Mesenchymal stem cell (in vitro differentiated cells and primary cell): ENCODE results near the gene MICAL3.

ENCODE experiments used
- DNase-seq: peaks from one replicate; pipeline ENCODE4 v3.0.0-alpha.2; 2013
- H2AFZ ChIP-seq: one replicate; pipeline ENCODE4 v1.6.1; 2013; ENCODE audit warnings: low read depth, mild to moderate bottlenecking, control low read depth, inconsistent platforms, low read length, moderate library complexity
- H2AK5ac ChIP-seq: 2 replicates; pipeline ENCODE4 v1.6.1; 2013; ENCODE audit warnings: low read length, moderate library complexity, mild to moderate bottlenecking, inconsistent platforms; ENCODE audit not compliant: severe bottlenecking
- H2BK120ac ChIP-seq: one replicate; pipeline ENCODE4 v1.6.1; 2013; ENCODE audit warnings: low read depth, mild to moderate bottlenecking, inconsistent platforms, low read length, moderate library complexity
- H2BK12ac ChIP-seq, 2 experiments: one replicate each; pipeline ENCODE4 v1.6.1; 2013; ENCODE audit warnings: inconsistent platforms in 2 of 2, low read length in 2 of 2, mild to moderate bottlenecking in 2 of 2, moderate library complexity in 2 of 2, control low read depth in 1 of 2
- H2BK15ac ChIP-seq: one replicate; pipeline ENCODE4 v1.6.1; 2013; ENCODE audit warnings: mild to moderate bottlenecking, low read depth, inconsistent platforms; ENCODE audit not compliant: poor library complexity, severe bottlenecking
- H2BK5ac ChIP-seq: 2 replicates; pipeline ENCODE4 v1.6.1; 2013; ENCODE audit warnings: low read depth, mild to moderate bottlenecking, low read length, control low read depth, inconsistent platforms; ENCODE audit not compliant: poor library complexity, severe bottlenecking
- H3K14ac ChIP-seq, 2 experiments: one replicate each; pipeline ENCODE4 v1.6.1; 2013; ENCODE audit warnings: inconsistent platforms in 2 of 2, low read length in 2 of 2, control low read depth in 1 of 2, mild to moderate bottlenecking in 1 of 2, moderate library complexity in 1 of 2
- H3K18ac ChIP-seq, 2 experiments: one replicate each; pipeline ENCODE4 v1.6.1; 2013; ENCODE audit warnings: inconsistent platforms in 2 of 2, low read length in 2 of 2, control low read depth in 1 of 2, low read depth in 1 of 2, mild to moderate bottlenecking in 1 of 2
- H3K23ac ChIP-seq, 2 experiments: one replicate each; pipeline ENCODE4 v1.6.1; 2013; ENCODE audit warnings: inconsistent platforms in 2 of 2, low read length in 2 of 2, mild to moderate bottlenecking in 2 of 2, moderate library complexity in 2 of 2, control low read depth in 1 of 2
- H3K27ac ChIP-seq: 2 replicates; pipeline ENCODE4 v1.5.1; 2013; ENCODE audit warnings: mild to moderate bottlenecking, moderate library complexity, low read length, control low read depth, inconsistent platforms; ENCODE audit not compliant: poor library complexity, severe bottlenecking
- H3K27me3 ChIP-seq, 2 experiments: 2 replicates each; pipeline versions ENCODE4 v1.6.1 to v1.7.0; 2013; ENCODE audit warnings: low read length in 2 of 2, mild to moderate bottlenecking in 2 of 2, moderate library complexity in 2 of 2, control low read depth in 1 of 2, inconsistent platforms in 1 of 2; ENCODE audit not compliant: control insufficient read depth in 1 of 2, insufficient read depth in 1 of 2
- H3K36me3 ChIP-seq, 2 experiments: 2 replicates each; pipeline versions ENCODE4 v1.6.1 to v1.7.0; 2013; ENCODE audit warnings: low read length in 2 of 2, control low read depth in 1 of 2, inconsistent platforms in 1 of 2, low read depth in 1 of 2, mild to moderate bottlenecking in 1 of 2; ENCODE audit not compliant: insufficient read depth in 2 of 2, control insufficient read depth in 1 of 2
- H3K4ac ChIP-seq, 2 experiments: one replicate each; pipeline ENCODE4 v1.6.1; 2013; ENCODE audit warnings: inconsistent platforms in 2 of 2, low read length in 2 of 2, mild to moderate bottlenecking in 2 of 2, moderate library complexity in 2 of 2, control low read depth in 1 of 2, low read depth in 1 of 2
- H3K4me1 ChIP-seq: 2 replicates; pipeline ENCODE4 v1.6.1; 2013; ENCODE audit warnings: low read depth, low read length, control low read depth; ENCODE audit not compliant: control insufficient read depth, insufficient read depth
- H3K4me2 ChIP-seq: 2 replicates; pipeline ENCODE4 v1.6.1; 2013; ENCODE audit warnings: low read length, mild to moderate bottlenecking, inconsistent platforms; ENCODE audit not compliant: poor library complexity, severe bottlenecking
- H3K4me3 ChIP-seq, 2 experiments: 2 replicates each; pipeline versions ENCODE4 v1.5.1 to v1.7.0; 2013; ENCODE audit warnings: low read length in 2 of 2, mild to moderate bottlenecking in 2 of 2, control low read depth in 1 of 2, low read depth in 1 of 2; ENCODE audit not compliant: insufficient read depth in 1 of 2
- H3K79me1 ChIP-seq: replicated peaks from 2 replicates; pipeline ENCODE4 v1.6.1; 2013; ENCODE audit warnings: mild to moderate bottlenecking, control low read depth, low read length, inconsistent platforms; ENCODE audit not compliant: poor library complexity, severe bottlenecking
- H3K9ac ChIP-seq: 2 replicates; pipeline ENCODE4 v1.7.0; 2013; ENCODE audit warnings: mild to moderate bottlenecking, low read length, moderate library complexity
- H3K9me3 ChIP-seq: 2 replicates; pipeline ENCODE4 v1.7.0; 2013; ENCODE audit warnings: mild to moderate bottlenecking, low read length; ENCODE audit not compliant: control insufficient read depth
- H4K8ac ChIP-seq: one replicate; pipeline ENCODE4 v1.6.1; 2013; ENCODE audit warnings: inconsistent platforms, mild to moderate bottlenecking, low read length, moderate library complexity
- H4K91ac ChIP-seq: one replicate; pipeline ENCODE4 v1.6.1; 2013; ENCODE audit warnings: mild to moderate bottlenecking, low read length, inconsistent platforms
- WGBS: methylation state at CpG from one replicate; pipeline ENCODE4 v1.1.7; 2013; ENCODE audit warnings: mixed read lengths; 5-methylcytosine and 5-hydroxymethylcytosine counted together

MICAL3 gene

GRCh38 chr22:17891481-17892167 lies 132.7 kb downstream of the MICAL3 start:
- H2BK5ac ChIP-seq: no peak overlapping the region
- H3K27me3 ChIP-seq: no peaks in the 10 kb centered on the region
- H3K18ac ChIP-seq: no peak overlapping the region
- no peak overlapping the region for H2AFZ ChIP-seq
- H4K91ac ChIP-seq: no peak overlapping the region
- H3K36me3 ChIP-seq: peaks cover 42 to 75% of the 10 kb centered on the region in 2 experiments
- H3K9me3 ChIP-seq: no peaks in the 10 kb centered on the region
- no peak for DNase-seq
- H3K23ac ChIP-seq: no peak overlapping the region
- H3K4ac ChIP-seq: no peak overlapping the region
- H3K4me3 ChIP-seq: no peak overlapping the region
- H2BK15ac ChIP-seq: no peak overlapping the region
- H2BK120ac ChIP-seq: no peak overlapping the region
- peak overlapping the region; percentile 19 for H4K8ac ChIP-seq
- H3K4me1 ChIP-seq: peaks cover 7% of the 10 kb centered on the region
- H3K14ac ChIP-seq: no peak overlapping the region
- WGBS: 84% methylated on average over 8 of the region's 12 CpGs
- H2AK5ac ChIP-seq: no peak overlapping the region
- H3K9ac ChIP-seq: no peak overlapping the region
- no peak overlapping the region for H3K27ac ChIP-seq
- H2BK12ac ChIP-seq: no peak overlapping the region
- peaks cover 29% of the 10 kb centered on the region for H3K79me1 ChIP-seq
- no peak overlapping the region for H3K4me2 ChIP-seq

- Histone ChIP-seq H2BK5ac (no peak overlapping the region), H2AK5ac (no peak overlapping the region), H3K23ac (no peak overlapping the region), H3K4me2 (no peak overlapping the region), H3K14ac (no peak overlapping the region), H3K18ac (no peak overlapping the region), H3K27me3 (no peaks in the 10 kb centered on the region), H3K27ac (peak overlapping the region; percentile 6), H2BK120ac (no peak overlapping the region), H3K4ac (no peak overlapping the region), H3K4me1 (peaks cover 7% of the 10 kb centered on the region), H3K36me3 (peaks cover 45 to 72% of the 10 kb centered on the region in 2 experiments), H3K79me1 (peaks cover 28% of the 10 kb centered on the region), H3K4me3 (no peak overlapping the region), H4K8ac (no peak overlapping the region), H4K91ac (no peak overlapping the region), H2BK12ac (no peak overlapping the region), H2BK15ac (no peak overlapping the region), H3K9ac (no peak overlapping the region), H2AFZ (no peak overlapping the region), H3K9me3 (no peaks in the 10 kb centered on the region)
- WGBS: 93% methylated on average over 2 of the region's 3 CpGs
- DNase-seq: no peak
Measured at GRCh38 chr22:17890892-17891291, 133.5 kb downstream of the MICAL3 start.

DNA sequence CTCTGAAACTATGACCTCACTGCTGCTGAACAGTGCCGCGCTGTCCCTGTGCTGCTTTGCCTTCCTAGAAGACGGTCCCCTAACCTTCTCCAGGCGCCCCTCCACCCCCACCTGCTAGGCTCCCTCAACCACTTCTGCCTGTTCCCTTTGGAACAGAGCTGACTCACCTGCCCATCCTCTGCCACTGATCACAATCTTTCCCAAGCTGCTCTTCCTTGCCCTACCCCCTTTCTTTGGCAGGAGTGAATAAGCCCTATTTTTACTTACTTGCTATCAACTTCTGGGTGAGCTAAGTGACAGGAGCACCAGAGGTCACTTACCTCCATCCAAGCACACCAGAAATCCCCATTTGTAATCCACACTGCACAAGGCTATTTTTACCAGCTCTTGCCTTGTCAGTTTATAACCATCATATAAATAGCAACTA lies 134.1 kb downstream of the MICAL3 start:
- no peaks in the 10 kb centered on the region for H3K9me3 ChIP-seq
- H3K4ac ChIP-seq: no peak overlapping the region
- H2BK12ac ChIP-seq: no peak overlapping the region
- no peak overlapping the region for H3K9ac ChIP-seq
- no peaks in the 10 kb centered on the region for H3K27me3 ChIP-seq
- H3K27ac ChIP-seq: no peak overlapping the region
- H3K18ac ChIP-seq: no peak overlapping the region
- H3K23ac ChIP-seq: no peak overlapping the region
- no peak overlapping the region for H2BK15ac ChIP-seq
- peaks cover 7% of the 10 kb centered on the region for H3K4me1 ChIP-seq
- no peak overlapping the region for H2BK120ac ChIP-seq
- H4K91ac ChIP-seq: no peak overlapping the region
- H2BK5ac ChIP-seq: no peak overlapping the region
- 96% methylated on average over 4 of the region's 4 CpGs for WGBS
- H2AFZ ChIP-seq: no peak overlapping the region
- H2AK5ac ChIP-seq: no peak overlapping the region
- H3K79me1 ChIP-seq: peaks cover 33% of the 10 kb centered on the region
- H3K4me3 ChIP-seq: no peak overlapping the region
- peaks cover 48 to 72% of the 10 kb centered on the region in 2 experiments for H3K36me3 ChIP-seq
- no peak overlapping the region for H3K14ac ChIP-seq
- no peak overlapping the region for H4K8ac ChIP-seq
- peak; percentile 13 for DNase-seq
- H3K4me2 ChIP-seq: no peak overlapping the region

DNA sequence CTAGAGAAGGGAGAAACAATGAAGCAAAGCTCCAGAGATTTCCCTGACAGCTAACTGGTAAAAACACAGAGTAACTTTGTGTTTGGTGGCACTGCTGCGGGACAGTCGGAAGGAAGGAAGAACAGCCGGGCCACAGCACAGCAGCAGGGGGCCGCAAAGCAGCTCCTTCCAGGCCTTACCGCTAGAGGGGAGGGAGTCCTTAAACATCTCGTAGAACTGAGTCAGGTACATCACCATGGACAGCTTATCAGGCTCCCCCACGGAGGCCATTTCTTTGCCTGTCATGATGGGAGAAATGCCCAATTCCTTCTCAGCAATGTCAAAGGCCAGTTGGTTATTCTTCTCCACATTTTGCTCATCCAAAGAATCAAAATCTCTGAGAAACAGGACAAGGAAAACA lies 135.5 kb downstream of the MICAL3 start:
- H2BK120ac ChIP-seq: no peak overlapping the region

More for the DNA sequence above, 135.5 kb downstream of the MICAL3 start:
- Histone ChIP-seq H3K23ac (no peak overlapping the region), H3K79me1 (peaks cover 44% of the 10 kb centered on the region), H3K14ac (no peak overlapping the region), H2AK5ac (no peak overlapping the region), H3K4me3 (no peak overlapping the region), H3K4me2 (no peak overlapping the region), H2AFZ (no peak overlapping the region), H2BK12ac (no peak overlapping the region), H3K36me3 (peaks cover 56 to 77% of the 10 kb centered on the region in 2 experiments), H3K27ac (no peak overlapping the region), H4K8ac (no peak overlapping the region), H3K9me3 (no peaks in the 10 kb centered on the region), H2BK5ac (no peak overlapping the region), H2BK15ac (no peak overlapping the region), H3K18ac (no peak overlapping the region), H3K9ac (no peak overlapping the region), H3K4ac (no peak overlapping the region), H3K27me3 (no peaks in the 10 kb centered on the region), H4K91ac (no peak overlapping the region), H3K4me1 (peaks cover 7% of the 10 kb centered on the region)
- 59% methylated on average over 7 of the region's 7 CpGs for WGBS
- peak; percentile 46 for DNase-seq
